HG02610 (cell line): ENCODE measurements around the gene USP34.
"Not testable (repeated sequence)": the region's sequence is repeated elsewhere in the genome, so short reads cannot be mapped to it uniquely, and the experiment has no call there.

Source experiments
- ATAC-seq: cut with Tn5 transposase; IDR thresholded peaks from one replicate; pipeline ENCODE4 v1.9.1; 2021; ENCODE audit warnings: mild to moderate bottlenecking, moderate library complexity; ENCODE audit not compliant: unreplicated experiment

USP34 gene

DNA sequence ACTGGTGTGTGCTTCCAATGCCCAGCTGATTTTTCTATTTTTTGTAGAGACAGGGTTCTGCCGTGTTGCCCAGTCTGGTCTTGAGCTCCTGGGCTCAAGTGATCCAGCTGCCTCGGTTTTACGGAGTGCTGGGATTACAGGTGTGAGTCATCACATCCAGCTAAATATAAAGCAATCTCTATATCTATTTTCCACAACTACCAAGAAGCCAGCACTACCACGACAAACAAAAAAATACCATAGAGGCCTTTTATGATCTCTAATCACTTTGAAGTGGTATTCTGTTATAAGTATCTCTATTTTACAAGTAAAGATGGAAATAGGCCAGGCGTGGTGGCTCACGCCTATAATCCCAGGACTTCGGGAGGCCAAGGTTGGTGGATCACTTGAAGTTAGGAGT is 274.2 kb downstream of the USP34 start:
- no peak for ATAC-seq

DNA sequence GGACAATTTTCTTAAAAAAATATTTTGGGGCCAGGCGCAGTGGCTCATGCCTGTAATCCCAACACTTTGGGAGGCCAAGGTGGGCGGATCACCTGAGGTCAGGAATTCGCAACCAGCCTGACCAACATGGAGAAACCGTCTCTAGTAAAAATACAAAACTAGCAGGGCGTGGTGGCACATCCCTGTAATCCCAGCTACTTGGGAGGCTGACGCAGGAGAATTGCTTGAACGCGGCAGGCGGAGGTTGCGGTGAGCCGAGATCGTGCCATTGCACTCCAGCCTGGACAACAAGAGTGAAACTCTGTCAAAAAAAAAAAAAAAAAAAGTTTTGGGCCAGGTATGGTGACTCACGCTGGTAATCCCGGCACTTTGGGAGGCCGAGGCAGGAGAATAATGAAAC is 276.2 kb downstream of the USP34 start:
- not testable (repeated sequence) for ATAC-seq

DNA sequence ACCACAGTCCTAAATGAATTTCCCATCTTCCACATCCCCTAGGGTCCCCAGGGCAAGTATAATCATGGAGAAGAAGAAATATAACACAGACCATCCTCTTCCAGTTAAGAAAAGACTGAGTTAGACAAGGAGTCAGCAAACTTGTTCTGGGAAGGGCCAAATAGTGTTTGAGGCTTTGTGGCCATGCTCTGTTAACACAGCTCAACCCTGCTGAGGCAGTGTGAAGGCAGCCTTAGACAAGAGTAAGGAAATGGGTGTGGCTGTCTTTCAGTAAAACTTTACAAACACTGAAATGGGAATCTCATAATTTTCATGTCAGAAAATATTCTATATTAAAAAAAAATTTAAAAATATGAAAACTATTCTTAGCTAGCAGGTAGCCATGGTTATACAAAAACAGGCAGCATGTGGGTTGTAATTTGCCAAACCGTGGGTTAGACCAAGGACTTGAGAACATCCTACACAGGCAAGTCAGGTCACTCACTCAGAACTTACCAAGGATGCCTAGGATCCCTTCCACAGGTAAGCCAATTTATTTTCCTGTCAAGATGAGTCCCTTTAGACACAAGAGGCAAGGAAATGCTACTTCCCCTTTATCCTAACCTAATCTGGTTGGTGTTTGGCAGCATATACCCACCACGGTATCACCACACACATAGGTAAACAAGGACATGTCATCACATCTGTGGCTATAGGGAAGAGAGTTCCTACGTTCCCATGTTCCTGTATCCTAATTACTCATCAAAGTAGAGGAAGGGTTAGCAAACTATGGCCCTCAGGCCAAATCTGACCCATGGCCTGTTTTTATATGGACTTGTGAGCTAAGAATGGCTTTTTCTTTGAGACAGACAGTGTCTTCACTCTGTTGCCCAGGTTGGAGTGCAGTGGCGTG is 277.0 kb downstream of the USP34 start:
- ATAC-seq, result no peak

DNA sequence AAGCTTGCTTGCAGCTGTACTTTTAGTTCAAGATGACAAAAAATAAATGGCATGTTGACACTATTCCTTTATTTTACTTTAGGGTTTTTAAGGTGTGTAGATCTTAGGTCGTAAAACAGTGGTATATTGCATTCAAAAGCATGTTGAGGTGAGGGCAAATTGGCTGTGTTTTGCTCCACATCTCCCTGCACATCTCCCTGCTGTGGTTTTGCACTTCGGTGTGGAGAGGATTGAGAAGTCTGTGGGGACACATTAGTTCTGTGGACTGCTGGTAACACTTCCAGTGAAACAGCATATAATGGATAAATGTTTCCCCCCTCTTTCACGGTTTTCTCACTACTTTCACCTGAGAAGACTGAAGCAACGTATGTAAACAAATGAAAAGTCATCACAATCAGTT is 283.8 kb downstream of the USP34 start:
- no peak for ATAC-seq

DNA sequence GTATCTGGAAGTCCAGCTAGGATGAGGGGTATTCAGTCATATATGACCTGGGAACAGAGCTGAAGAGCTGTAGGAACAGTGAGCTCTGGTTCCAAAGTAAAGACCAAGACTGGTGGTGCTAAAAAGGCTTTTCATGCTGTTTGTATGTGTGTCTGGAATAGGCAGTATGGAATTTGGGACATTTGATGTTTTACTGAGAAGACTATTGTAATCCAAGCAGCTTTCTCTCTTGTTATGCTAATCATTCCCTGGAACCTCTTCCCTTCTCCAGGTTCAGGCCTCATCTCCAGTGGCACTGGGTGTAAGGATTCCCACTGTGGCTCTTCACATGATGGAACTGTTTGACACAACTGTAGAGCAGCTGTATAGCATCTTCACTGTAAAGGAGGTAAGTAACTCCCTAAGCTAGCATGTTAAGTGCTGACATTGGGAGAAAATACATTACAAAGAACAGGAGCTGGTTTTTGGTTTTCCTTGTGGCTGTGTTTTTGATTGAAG is 285.6 kb downstream of the USP34 start:
- ATAC-seq, result no peak

DNA sequence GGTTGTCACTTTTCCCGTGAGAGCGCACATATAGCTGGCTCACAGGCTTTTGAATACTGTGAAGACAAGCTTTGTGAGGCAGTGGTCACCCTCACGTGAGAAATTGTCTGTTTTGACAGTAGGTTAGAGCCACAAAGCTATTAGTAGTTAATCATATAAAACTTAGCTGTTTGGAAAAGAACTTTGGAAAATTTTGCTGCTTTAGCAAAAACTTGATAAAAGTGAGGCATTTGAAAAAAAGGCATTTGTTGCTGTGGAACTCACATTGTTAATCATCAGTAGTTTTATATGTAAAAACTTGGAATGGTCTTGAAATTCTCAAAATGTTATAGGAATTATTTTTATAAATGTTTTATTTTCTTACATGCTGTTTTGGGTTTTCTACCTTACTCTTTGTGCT is 286.6 kb downstream of the USP34 start:
- no peak for ATAC-seq

DNA sequence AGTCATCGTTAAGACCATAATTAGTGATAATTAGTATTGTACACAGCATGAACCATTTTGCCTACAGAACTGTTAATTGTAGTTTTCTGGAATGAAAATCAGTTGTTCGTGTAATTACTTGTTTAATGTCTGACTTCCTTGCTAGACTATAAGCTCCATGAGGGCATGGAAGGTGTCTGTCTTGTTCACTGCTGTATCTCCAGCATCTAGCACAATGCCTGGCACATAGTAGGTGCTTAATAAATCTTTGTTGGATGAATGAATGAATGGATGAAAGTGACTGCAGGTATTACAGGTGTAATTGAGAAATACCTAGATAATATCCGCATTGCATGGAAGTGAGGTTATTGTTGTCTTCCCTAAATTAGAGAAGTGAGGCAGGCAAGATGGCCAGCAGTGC is 287.1 kb downstream of the USP34 start:
- ATAC-seq, result no peak

DNA sequence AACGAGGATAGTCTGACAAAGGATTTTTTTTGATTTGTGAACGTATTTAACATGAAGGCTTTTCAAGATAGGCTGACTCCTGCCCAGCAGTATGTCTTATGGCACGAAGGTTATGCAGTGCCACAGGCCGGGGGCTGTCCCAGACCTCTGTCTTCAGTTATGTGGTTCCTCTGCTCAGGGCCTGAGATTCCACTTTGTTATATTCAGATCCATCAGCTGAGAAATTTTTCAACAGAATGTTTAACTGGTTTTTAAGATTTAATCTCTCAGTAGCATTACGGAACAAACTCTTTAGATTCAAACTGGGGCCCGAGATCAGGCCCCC is 288.9 kb downstream of the USP34 start:
- no peak for ATAC-seq

DNA sequence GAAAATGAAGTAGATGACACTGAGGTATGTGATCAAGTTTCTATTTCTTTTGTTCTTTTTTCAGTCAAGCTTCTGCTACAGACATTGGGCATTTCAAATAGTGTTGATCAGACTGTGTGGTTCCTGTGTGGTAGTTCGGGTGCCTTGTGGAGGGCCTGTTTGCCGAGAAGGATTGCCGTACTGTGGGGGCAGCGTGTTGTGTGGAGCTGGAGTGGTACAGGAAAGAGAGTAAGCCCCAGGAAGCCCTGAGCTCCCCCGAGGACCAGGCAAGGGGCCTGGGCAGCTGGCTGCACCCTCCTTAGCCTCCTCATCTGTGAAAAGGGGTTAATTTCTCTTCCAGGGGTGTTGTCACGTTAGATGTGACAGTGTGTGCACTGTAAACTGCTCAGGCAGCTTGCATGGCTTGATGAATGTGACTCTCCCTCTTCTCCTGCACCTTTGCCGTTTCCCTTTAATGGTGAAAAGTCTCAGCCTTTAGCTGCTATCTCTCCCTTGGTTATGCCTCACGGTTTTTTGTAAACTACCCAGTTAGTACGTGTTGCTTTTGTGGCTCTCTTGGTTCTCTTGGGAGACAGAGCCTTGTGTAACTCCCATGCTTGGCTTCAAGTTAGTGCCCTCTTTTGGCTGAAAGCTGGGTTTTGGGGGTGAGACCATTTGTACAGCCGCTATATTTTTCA is 289.4 kb downstream of the USP34 start:
- ATAC-seq, result no peak

DNA sequence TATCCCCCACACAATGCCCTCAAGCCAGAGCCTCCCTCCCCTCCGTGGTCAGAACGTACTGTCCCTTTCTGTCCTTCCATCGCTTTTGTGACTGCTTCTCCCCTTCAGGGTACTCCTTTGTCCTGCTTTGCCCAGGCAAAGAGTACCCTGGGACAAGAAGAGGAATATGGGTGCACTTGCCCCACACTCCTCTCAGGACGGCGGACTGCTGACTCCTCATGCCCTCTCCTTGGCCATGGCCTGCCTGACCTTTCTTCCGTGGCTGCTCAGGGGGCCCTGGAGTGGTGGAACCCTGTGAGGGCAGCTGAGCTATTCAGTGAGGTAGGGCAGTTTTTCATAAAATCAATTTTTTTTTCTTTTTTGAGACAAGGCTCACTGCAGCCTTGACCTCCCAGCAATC is 290.2 kb downstream of the USP34 start:
- no peak for ATAC-seq

DNA sequence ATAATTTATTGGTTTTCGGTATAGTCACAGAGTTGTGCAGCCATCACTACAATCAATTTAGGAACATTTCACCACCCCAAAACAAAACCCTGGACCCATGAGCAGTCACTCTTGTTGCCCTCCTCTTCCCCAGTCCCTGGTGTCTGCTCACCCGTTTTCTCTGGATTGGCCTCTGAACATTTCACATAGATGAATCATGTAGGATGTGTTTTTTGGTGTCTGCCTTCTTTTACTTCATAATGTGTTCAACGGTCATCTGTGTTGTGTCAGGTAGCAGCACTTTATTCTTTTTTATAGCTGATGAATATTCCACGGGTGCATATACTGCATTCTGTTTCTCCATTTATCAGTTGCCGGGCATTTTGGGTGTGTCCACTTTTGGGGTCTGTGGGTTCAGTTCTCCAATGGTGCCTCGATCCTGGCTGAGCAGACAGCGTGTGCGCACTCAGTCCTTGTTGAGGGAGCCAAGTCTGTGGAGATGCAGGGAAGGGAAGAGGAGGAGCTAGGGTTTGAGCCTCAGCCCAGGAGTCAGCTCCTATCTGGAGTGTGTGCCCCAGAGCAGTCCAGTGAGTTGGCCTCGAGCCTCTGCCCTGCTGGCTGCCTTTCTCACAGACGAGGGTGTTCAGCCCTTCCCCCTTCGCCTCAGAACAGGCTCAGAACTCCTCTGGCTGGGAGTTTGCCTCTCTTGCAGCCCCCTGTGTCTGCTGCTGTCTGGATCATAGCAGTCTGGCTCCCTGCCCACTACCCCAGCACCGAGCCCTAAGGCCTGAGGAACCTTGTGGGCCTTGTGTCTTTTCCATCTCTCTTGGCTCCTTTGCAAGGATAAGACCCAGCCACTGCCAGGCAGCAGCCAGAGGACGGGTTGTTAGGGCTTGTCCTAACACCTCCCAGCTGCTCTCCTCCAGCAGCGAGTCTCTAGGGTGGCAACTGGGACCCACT is 290.9 kb downstream of the USP34 start:
- ATAC-seq, result no peak

DNA sequence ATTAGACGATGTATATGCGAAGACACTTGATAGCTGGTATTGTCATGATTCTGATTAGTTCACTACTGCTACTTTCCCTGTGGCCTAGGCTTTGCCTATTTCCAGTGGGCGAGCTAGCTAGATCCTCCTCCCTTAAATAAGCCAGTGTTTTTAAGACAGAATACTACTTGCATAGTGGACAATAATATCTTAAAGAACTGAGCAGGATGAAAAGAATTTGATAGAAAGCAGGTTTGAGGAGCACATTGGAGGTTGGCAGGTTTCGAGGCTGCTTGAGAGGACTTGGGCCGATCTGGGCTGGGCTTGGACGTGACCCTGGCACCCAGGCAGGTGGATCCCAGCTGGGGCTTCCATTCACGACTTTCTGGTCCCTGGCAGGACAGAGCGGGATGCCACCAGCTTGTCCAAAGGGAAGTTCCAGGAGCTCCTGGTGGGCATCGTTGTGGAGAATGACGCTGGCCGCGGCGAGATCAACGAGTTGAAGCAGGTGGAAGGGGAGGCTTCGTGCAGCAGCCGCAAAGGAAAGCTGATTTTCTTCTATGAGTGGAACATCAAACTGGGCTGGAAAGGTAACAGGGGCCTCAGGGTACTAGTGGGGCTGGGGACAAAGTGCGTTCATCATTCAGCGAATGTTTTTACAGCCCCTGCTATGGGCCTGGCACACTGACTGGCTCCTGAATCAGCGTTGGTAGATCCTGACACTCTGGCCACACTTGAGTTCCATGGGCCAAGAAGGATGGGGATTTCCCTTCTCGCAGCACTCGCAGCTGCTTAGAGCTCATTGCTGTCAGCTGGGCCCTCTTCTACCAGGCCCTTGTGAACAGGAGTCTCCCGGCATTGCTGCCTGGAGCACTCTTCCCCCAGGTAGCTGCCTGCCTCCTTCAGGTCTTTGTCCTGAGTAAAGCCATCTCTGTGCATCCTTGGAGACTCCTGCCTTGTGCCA is 292.0 kb downstream of the USP34 start:
- peak; percentile 27 for ATAC-seq

DNA sequence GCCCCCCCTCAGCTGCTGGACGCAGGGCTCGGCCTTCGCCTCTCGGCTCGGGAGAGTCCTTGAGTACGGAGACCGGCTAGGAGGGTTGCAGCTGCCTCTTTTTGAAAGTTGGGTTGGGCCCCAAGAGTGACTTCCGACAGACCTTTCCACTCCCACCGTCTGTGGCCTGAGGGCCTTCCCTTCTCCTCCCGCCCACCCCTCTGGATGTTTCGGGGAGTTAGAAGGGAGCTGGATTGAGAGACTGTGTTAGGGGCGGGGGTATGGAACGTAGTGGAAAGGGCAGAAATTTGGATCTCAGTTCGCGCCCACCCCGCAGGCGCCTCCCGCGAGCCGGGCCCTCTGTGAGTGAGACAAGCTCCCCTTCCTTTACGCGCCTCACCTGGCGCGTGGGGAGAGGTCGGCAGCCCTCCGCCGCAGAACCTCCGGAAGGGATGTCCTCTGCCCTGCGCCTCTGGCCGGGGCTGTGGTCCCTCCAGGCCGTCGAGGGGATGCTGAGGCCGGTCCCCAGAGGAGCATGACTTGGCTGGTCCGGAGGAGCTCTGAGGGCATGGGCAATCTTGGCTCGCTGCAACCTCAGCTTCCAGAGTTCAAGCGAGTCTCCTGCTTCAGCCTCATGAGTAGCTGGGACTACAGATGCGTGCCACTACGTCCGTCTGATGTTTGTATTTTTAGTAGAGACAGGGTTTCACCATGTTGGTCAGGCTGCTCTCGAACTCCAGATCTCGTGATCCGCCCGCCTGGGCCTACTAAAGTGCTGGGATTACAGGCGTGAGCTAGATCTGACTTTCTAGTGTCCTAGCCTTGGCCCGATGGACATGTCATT is 292.9 kb downstream of the USP34 start:
- ATAC-seq, result peak; percentile 24

DNA sequence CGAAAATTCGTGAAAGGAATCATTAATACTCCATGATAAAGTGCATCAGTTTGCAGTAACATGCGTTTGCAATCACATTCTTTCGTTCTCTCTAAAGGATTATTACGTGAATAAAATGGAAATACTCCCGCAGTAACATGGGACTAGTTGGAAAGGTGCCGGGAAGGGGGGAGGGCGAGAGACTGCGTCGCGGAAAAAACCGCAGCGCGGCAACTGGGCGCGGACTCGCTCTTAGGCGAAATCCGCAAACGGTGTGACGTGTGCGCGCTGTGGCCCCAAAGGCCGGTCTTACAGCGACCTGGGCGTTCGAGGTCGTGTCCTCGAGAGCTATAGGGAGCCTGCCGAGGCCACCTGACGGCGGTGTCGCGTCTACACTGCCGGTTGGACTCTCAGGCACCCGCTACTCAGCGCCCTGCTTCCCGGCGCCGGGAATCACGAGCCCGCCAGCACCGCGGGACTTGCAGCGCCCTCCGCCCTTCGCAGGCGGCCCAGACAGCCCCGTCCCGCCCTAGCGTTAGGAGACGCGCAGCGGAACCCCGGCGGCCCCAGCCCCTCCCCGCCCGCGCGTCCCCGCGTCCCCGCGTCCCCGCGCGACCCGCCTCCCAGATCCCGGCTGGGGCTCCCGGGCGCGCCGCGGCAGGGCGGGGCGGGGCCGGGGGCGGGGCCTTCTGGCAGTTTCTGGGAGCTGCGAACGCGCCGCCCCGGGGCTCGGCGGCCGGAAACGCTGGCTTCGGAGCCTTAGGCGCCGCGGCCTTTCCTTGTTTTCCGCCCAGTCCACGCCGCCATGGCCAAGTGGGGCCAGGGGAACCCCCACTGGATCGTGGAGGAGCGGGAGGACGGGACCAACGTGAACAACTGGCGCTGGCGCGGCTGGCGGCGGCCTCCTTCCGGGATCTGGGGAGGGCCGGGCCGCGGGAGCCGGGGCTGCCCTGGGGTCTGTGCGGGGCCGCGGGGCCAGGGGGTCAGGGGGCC is 293.8 kb downstream of the USP34 start:
- ATAC-seq, result peak; percentile 82

DNA sequence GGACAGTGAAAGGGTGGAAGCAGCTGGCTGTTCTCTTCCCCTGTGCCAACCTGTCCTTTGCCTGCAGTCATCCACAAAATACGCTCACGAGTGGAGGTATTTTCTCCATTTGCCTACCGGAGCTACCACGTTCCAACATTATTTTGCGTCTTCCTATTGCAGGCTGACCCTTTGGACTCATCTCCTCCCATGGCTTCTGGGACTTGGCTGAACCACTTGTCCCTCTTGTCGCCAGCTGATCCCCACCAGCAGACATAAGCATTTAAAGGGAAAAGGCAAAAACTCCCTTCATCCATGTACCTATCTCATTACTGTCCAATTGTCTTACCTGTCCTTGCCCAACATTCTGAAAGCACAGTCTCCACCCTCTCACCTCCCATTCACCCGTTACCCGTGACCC is 295.9 kb downstream of the USP34 start:
- no peak for ATAC-seq

DNA sequence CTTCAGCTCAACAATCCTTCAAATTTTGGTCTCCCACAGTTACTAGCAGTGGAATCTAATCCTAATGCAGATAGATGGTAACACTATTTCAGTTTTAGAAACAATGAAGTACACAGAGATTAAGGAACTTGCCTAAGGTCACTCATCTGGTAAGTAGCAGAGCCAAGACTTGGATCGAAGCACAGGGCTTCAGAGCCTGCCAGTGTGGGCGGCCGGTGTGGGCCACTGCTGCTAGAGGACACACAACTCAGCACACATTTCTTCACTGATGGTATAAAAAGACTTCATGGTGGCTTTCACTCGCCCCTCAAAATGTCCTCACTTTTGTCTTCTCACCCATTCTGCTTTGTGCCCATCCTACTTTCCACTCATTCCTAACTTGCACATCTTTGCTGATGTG is 297.8 kb downstream of the USP34 start:
- ATAC-seq, result no peak

DNA sequence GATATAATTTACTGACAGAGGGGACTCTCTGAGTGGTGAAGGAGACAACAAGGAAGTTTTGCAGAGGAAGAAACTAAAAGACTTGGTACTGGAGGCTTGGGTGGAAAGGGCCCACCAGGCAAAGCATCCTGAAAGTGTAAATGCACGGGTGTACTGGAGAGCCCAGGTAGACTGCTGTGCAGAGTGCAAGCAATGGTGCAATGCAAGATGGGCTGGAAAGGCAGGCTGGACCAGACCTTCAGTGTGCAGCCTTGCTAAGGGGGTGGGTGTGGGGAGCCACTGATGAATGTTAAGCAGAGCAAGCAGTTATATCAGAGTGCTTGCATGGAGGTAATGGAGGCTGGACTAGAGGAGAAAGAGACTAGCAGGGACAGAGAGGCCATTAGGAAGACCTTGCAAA is 298.2 kb downstream of the USP34 start:
- no peak for ATAC-seq

DNA sequence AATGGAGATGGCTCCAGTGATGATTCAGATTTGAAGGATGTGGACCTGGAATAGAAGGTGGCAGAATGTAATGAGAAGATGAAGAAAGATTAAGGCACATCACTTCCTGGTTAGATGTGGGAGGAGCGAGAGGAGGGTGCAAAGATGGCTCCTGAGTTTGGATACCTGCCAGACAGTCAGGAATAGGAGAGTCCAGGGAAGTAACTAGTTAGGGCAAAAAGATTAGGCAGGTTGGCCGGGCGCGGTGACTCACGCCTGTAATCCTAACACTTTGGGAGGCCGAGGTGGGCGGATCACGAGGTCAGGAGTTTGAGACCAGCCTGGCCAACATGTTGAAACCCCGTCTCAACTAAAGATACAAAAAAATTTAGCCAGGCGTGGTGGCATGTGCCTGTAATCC is 303.3 kb downstream of the USP34 start:
- ATAC-seq, result no peak
